Activated T-helper 17 cell treated with anti-CD3 and anti-CD28 coated beads, Interleukin-2, amount 50 U/mL, for 72 hours (primary cell): Measurements from ENCODE around the gene EP400. TPM values are rescaled to one million over a fixed set of nuclear protein-coding genes. Genes with fewer than 3 reads are reported as not detected.
A peak's percentile ranks its signal among the peaks of the same experiment; 100 is the strongest.

ENCODE experiments used
- ATAC-seq: fragments of 150-1000 bp; cut with Tn5 transposase; replicated peaks from 2 replicates; pipeline ENCODE4 v1.10.0; 2021; ENCODE audit warnings: mild to moderate bottlenecking, moderate library complexity
- H3K27ac Mint-ChIP-seq: one replicate; pipeline ENCODE4 v1.8.0; 2022; ENCODE audit warnings: mixed read lengths
- H3K27me3 Mint-ChIP-seq: one replicate; pipeline ENCODE4 v1.8.0; 2022; ENCODE audit warnings: mixed read lengths
- H3K36me3 Mint-ChIP-seq: one replicate; pipeline ENCODE4 v1.8.0; 2022; ENCODE audit warnings: low read depth, mild to moderate bottlenecking, mixed read lengths
- H3K4me1 Mint-ChIP-seq: one replicate; pipeline ENCODE4 v1.8.0; 2022; ENCODE audit warnings: mixed read lengths
- H3K4me3 Mint-ChIP-seq: one replicate; pipeline ENCODE4 v1.8.0; 2022; ENCODE audit warnings: mild to moderate bottlenecking, mixed read lengths
- H3K9me3 Mint-ChIP-seq: one replicate; pipeline ENCODE4 v1.8.0; 2022; ENCODE audit warnings: mixed read lengths
- total RNA-seq, 2 donors: library from RNA; stranded (reverse); gene quantifications; one replicate each; pipeline ENCODE4 v1.2.3, GENCODE V29; 2022

Gene EP400
- total RNA-seq, 2 donors from 2014 or later: 47.1 to 60.0 TPM

- Mint-ChIP-seq H3K9me3 (no peaks in the 10 kb centered on the region), H3K4me3 (peak within 1 kb of the TSS; percentile 90), H3K36me3 (peaks cover 45% of the 10 kb centered on the region), H3K4me1 (peaks cover 10% of the 10 kb centered on the region), H3K27ac (peak within 1 kb of the TSS; percentile 87), H3K27me3 (no peaks in the 10 kb centered on the region)
- peak; percentile 92 for ATAC-seq
Observed at GRCh38 chr12:131928711-131929580, 20.8 kb upstream of the EP400 start, which contains the start of gene PUS1. PUS1 (plus strand) TSS chr12:131929276; CDS start chr12:131929723, 447 bp downstream.

- no peaks in the 10 kb centered on the region for H3K9me3 Mint-ChIP-seq
- ATAC-seq: peak; percentile 3
- H3K27ac Mint-ChIP-seq: peak overlapping the region; percentile 87
- H3K27me3 Mint-ChIP-seq: no peaks in the 10 kb centered on the region
- peaks cover 54% of the 10 kb centered on the region for H3K36me3 Mint-ChIP-seq
- H3K4me1 Mint-ChIP-seq: peaks cover 10% of the 10 kb centered on the region
- H3K4me3 Mint-ChIP-seq: peak overlapping the region; percentile 90
Observed at GRCh38 chr12:131929581-131930456, 19.9 kb upstream of the EP400 start.

- peaks cover 61% of the 10 kb centered on the region for H3K36me3 Mint-ChIP-seq
- H3K4me1 Mint-ChIP-seq: peaks cover 10% of the 10 kb centered on the region
- ATAC-seq: no peak
- H3K4me3 Mint-ChIP-seq: peak overlapping the region; percentile 90
- H3K27me3 Mint-ChIP-seq: no peaks in the 10 kb centered on the region
- peak overlapping the region; percentile 78 for H3K27ac Mint-ChIP-seq
- no peaks in the 10 kb centered on the region for H3K9me3 Mint-ChIP-seq
Observed at GRCh38 chr12:131930510-131930909, 19.2 kb upstream of the EP400 start.

GRCh38 chr12:131933387-131933786, 16.4 kb upstream of the EP400 start:
- H3K36me3 Mint-ChIP-seq: peaks cover 89% of the 10 kb centered on the region

GRCh38 chr12:131934535-131934934, 15.2 kb upstream of the EP400 start:
- H3K9me3 Mint-ChIP-seq: no peaks in the 10 kb centered on the region
- no peak for ATAC-seq
- peaks cover 92% of the 10 kb centered on the region for H3K36me3 Mint-ChIP-seq
- no peak overlapping the region for H3K4me3 Mint-ChIP-seq
- no peak overlapping the region for H3K27ac Mint-ChIP-seq
- peaks cover 14% of the 10 kb centered on the region for H3K4me1 Mint-ChIP-seq
- H3K27me3 Mint-ChIP-seq: no peaks in the 10 kb centered on the region

More at GRCh38 chr12:131933387-131933786, 16.4 kb upstream of the EP400 start:
- H3K27ac Mint-ChIP-seq: no peak overlapping the region
- H3K27me3 Mint-ChIP-seq: no peaks in the 10 kb centered on the region
- no peak for ATAC-seq
- H3K4me1 Mint-ChIP-seq: peaks cover 14% of the 10 kb centered on the region
- H3K4me3 Mint-ChIP-seq: no peak overlapping the region
- no peaks in the 10 kb centered on the region for H3K9me3 Mint-ChIP-seq

GRCh38 chr12:131938082-131938481, 11.7 kb upstream of the EP400 start:
- H3K27ac Mint-ChIP-seq: peak overlapping the region; percentile 47
- no peaks in the 10 kb centered on the region for H3K27me3 Mint-ChIP-seq
- peaks cover 92% of the 10 kb centered on the region for H3K36me3 Mint-ChIP-seq

GRCh38 chr12:131939007-131939406, 10.7 kb upstream of the EP400 start:
- Mint-ChIP-seq H3K4me1 (peaks cover 4% of the 10 kb centered on the region), H3K27me3 (no peaks in the 10 kb centered on the region), H3K4me3 (no peak overlapping the region), H3K36me3 (peaks cover 92% of the 10 kb centered on the region), H3K27ac (no peak overlapping the region), H3K9me3 (no peaks in the 10 kb centered on the region)
- ATAC-seq: no peak

More at GRCh38 chr12:131938082-131938481, 11.7 kb upstream of the EP400 start:
- Mint-ChIP-seq H3K9me3 (no peaks in the 10 kb centered on the region), H3K4me1 (peaks cover 4% of the 10 kb centered on the region), H3K4me3 (no peak overlapping the region)
- ATAC-seq: no peak

- H3K36me3 Mint-ChIP-seq: peaks cover 88% of the 10 kb centered on the region
- H3K27ac Mint-ChIP-seq: peak overlapping the region; percentile 38
- H3K4me3 Mint-ChIP-seq: no peak overlapping the region
- H3K4me1 Mint-ChIP-seq: peaks cover 4% of the 10 kb centered on the region
- no peaks in the 10 kb centered on the region for H3K9me3 Mint-ChIP-seq
- H3K27me3 Mint-ChIP-seq: no peaks in the 10 kb centered on the region
- ATAC-seq: no peak
Observed at GRCh38 chr12:131940141-131940547, 9.6 kb upstream of the EP400 start.

- Mint-ChIP-seq H3K9me3 (no peaks in the 10 kb centered on the region), H3K4me1 (peaks cover 4% of the 10 kb centered on the region), H3K27ac (no peak overlapping the region), H3K27me3 (no peaks in the 10 kb centered on the region), H3K4me3 (no peak overlapping the region), H3K36me3 (peaks cover 80% of the 10 kb centered on the region)
- no peak for ATAC-seq
Observed at GRCh38 chr12:131941116-131941986, 8.4 kb upstream of the EP400 start.

GRCh38 chr12:131941987-131942341, 7.8 kb upstream of the EP400 start:
- no peak for ATAC-seq
- Mint-ChIP-seq H3K36me3 (peaks cover 74% of the 10 kb centered on the region), H3K9me3 (no peaks in the 10 kb centered on the region), H3K4me1 (peaks cover 4% of the 10 kb centered on the region), H3K27ac (no peak overlapping the region), H3K27me3 (no peaks in the 10 kb centered on the region), H3K4me3 (no peak overlapping the region)

- Mint-ChIP-seq H3K9me3 (no peaks in the 10 kb centered on the region), H3K27ac (no peak overlapping the region), H3K4me1 (peaks cover 6% of the 10 kb centered on the region), H3K4me3 (no peak overlapping the region), H3K27me3 (no peaks in the 10 kb centered on the region), H3K36me3 (peaks cover 67% of the 10 kb centered on the region)
- ATAC-seq: no peak
Observed at GRCh38 chr12:131942671-131943070, 7.1 kb upstream of the EP400 start.

GRCh38 chr12:131943389-131943788, 6.4 kb upstream of the EP400 start:
- Mint-ChIP-seq H3K9me3 (no peaks in the 10 kb centered on the region), H3K36me3 (peaks cover 61% of the 10 kb centered on the region), H3K4me1 (peaks cover 9% of the 10 kb centered on the region)

GRCh38 chr12:131943876-131944275, 5.9 kb upstream of the EP400 start:
- no peaks in the 10 kb centered on the region for H3K9me3 Mint-ChIP-seq
- H3K27me3 Mint-ChIP-seq: no peaks in the 10 kb centered on the region
- no peak overlapping the region for H3K4me3 Mint-ChIP-seq
- ATAC-seq: no peak
- H3K4me1 Mint-ChIP-seq: peaks cover 11% of the 10 kb centered on the region
- peaks cover 57% of the 10 kb centered on the region for H3K36me3 Mint-ChIP-seq
- H3K27ac Mint-ChIP-seq: no peak overlapping the region

More at GRCh38 chr12:131943389-131943788, 6.4 kb upstream of the EP400 start:
- H3K4me3 Mint-ChIP-seq: no peak overlapping the region
- no peak overlapping the region for H3K27ac Mint-ChIP-seq
- no peak for ATAC-seq
- H3K27me3 Mint-ChIP-seq: no peaks in the 10 kb centered on the region
